ENCODE results near the gene OSBPL6.
A peak's percentile ranks its signal among the peaks of the same experiment; 100 is the strongest.
"Not testable (repeated sequence)": the region's sequence is repeated elsewhere in the genome, so short reads cannot be mapped to it uniquely, and the experiment has no call there.

The OSBPL6 gene

GRCh38 chr2:178413472-178414265 is 219.4 kb downstream of the OSBPL6 start:
- DNase-seq: peak; percentile 48 to 72

- DNase-seq: peak; percentile 80 to 93
These were observed 220.2 kb downstream of the OSBPL6 start for GRCh38 chr2:178414266-178415247.

- no peak for DNase-seq
These were observed 221.7 kb downstream of the OSBPL6 start for GRCh38 chr2:178415979-178416378.

DNA sequence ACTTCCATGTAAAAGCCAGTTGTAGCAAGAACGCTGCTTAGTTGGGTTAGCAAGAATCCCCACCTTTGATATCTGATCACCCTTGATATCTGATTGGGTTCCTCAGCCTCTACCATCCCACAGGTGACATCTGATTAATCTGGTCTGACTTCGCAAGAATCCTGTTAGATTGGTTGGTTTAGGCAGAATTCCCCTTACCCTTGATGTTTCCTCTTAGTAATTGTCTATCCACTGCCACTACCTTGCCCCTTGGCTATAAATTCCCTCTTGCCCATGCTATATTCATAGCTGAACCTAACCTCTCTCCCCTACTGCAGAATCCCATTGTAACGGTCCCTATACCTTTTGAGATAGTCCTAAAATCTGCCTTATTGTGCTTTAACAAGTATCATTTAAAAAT is 223.6 kb downstream of the OSBPL6 start:
- no peak for DNase-seq

DNA sequence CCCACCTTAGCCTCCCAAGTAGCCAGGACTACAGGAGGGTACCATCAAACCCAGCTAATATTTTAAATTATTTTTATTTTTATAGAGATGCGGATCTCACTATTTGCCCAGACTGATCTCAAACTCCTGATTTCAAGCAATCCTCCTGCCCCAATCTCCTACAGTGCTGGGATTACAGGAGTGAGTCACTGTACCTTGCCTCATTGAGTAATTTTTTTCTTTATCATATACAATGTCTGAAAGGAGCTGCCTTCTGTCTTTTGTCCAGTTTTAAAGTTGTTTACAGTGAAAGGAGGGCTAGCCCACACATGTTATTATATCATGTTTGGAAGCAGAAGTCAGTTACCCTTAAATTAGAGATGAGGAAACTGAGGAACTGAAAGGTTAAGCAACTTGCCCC is 224.1 kb downstream of the OSBPL6 start:
- DNase-seq: no peak

- DNase-seq: no peak
These were observed 224.8 kb downstream of the OSBPL6 start for GRCh38 chr2:178419123-178419522.

- no peak for DNase-seq
These were observed 226.2 kb downstream of the OSBPL6 start for GRCh38 chr2:178420463-178420999.

GRCh38 chr2:178422097-178422496 is 227.8 kb downstream of the OSBPL6 start:
- DNase-seq: no peak

DNA sequence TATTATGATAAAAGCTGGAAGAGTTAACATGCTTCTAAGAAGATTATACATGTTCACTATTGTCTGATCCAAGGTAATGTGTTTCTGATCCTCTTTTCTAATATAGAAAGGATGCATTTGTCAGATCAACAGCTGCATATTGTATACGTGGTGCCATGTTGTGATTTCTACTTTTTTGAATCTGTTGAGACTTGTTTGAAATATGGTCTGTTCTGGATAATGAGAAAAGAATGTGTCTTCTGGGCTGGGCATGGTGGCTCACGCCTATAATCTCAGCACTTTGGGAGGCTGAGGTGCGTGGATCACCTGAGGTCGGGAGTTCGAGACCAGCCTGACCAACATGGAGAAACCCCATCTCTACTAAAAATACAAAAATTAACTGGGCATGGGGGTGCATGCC is 229.4 kb downstream of the OSBPL6 start:
- not testable (repeated sequence) for DNase-seq

GRCh38 chr2:178425255-178425827 is 231.0 kb downstream of the OSBPL6 start:
- no peak for DNase-seq

DNA sequence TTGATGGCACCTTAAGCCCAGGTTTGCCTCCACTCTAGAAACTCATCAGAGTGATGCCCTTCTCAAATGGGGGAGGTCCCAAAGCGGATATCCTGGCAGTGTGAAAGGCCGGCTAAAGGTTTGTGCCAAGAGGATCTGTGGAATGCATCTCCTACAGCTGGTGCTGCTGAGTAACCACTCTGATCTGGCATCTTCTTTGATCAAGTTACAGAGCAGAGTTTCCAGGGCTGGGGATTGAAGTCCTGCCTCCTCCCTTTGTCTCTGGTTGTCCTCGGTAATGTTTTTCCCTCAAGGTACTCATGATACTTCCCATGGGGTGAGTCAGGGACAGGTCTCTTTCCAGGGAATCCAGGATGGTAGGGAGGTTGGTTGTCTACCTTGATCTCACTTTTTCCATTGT is 232.1 kb downstream of the OSBPL6 start:
- DNase-seq: no peak

DNA sequence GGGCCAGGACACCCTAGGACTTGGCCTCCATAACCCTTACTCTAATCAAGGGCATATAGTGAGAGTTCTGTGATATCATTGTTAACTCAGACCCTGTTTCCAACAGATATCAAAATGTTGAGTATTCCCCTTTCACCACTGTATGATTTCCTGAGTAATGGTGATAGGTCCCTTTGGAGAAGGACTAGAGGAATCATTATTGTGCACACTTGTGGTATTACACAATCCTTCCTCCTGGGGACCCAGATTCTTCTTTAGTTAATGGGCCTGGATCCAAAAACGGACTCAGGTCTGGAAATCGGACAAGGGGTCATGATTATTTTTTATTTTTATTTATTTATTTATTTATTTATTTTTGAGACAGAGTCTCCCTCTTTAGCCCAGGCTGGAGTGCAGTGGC is 233.1 kb downstream of the OSBPL6 start:
- DNase-seq: no peak

- DNase-seq: no peak
These were observed 234.1 kb downstream of the OSBPL6 start for GRCh38 chr2:178428396-178428806.

- DNase-seq: no peak
These were observed 235.0 kb downstream of the OSBPL6 start for GRCh38 chr2:178429336-178429735.

GRCh38 chr2:178436662-178437061 is 242.3 kb downstream of the OSBPL6 start:
- DNase-seq: no peak

DNA sequence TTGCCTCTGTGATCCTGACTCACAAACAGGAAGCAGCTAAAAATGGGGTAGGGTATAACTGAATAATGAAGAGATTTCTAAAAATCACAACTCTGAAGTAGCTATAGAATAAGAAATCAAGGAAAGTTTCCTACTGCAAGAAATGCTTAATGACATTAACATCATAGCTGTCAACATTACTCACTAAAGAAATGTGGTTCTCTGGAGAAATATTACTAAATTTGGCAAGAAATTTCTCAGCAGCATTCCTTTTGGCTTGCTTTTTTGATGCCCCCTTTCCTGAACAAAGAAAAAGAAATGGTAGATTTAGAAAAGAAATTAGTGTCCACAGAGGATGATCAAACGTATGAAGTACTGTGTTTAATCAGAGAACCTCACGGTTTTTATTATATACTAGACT is 247.1 kb downstream of the OSBPL6 start:
- DNase-seq: no peak

GRCh38 chr2:178448968-178449661 is 254.8 kb downstream of the OSBPL6 start:
- DNase-seq: no peak

DNA sequence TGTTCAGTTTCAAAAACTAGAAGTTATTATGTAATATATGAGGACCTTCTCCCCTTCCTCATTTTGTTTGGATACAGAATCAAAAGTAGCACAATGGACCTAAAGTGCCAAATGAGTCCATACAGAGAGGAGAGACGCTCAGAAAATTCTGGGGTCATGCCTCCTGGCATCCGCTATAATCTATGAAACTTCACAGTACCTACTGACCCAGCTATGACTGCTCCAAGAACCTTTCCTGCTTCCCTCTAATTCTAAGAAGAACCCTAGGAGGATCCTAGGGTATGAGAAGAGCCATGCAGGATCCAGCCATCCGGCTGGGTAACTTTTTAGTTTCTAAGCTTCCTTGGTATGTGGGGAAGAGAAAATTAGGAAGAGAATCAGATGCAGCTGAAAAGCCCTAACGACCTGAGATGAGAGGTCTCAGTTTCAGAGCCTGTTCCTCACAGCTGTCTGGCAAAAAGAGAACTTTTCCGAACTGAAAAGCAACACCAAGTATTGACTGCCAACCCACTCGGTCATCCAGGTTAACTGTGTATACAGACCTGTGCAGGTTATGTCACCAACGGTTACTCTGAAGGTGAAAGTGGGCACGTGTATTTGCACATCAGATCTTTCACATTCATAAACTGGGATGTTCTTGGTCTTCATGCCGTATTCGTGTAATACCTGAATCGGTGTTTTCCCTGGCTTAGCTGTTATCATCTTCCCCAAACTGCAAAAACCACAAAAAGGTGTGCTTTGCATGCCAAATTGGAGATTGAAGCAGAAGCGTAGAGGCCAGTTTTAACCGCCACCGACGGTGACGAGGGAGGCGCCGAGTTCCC is 255.6 kb downstream of the OSBPL6 start:
- DNase-seq: peak in 1 of 2 donors; percentile 10

DNA sequence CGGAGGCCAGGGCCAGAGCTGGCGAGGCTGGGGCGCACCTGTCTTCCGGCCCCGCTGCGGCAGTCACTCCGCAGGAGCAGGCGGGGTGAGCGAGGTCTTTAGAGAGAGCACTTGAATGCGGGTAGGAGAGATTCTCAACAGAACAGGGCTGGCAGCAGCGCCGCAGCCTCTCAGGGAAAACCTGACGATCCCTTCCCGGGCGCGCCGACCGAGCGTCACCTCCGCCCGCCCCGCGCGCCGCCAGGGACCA is 256.1 kb downstream of the OSBPL6 start:
- no peak for DNase-seq

GRCh38 chr2:178450774-178451525 is 256.6 kb downstream of the OSBPL6 start, which contains the start of the genes PJVK and PRKRA:
Gene PJVK (plus strand): TSS chr2:178451378. CDS start chr2:178453410, 2,032 bp downstream.
Gene PRKRA (minus strand): TSS chr2:178451175. CDS start chr2:178451030, 145 bp downstream.
- DNase-seq: peak; percentile 97 to 98

- no peak for DNase-seq
These were observed 258.0 kb downstream of the OSBPL6 start for GRCh38 chr2:178452334-178452733.

Measured in hippocampal formation (tissue), 2 donors.